D721Med (cell line): ENCODE data around the gene HSPBP1.

Experiments
- DNase-seq: peaks from one replicate; pipeline ENCODE4 v3.0.0; 2011; ENCODE audit warnings: low spot score; ENCODE audit not compliant: insufficient read length
- FAIRE-seq: peaks from 2 replicates; lab custom pipeline; 2011; peaks lifted over from hg19 to GRCh38; lab: Jason Lieb, UNC
- CTCF ChIP-seq: IDR thresholded peaks from 2 replicates; pipeline ENCODE4 v1.5.1; 2012; ENCODE audit warnings: mild to moderate bottlenecking, control low read depth; ENCODE audit not compliant: insufficient read depth; ENCODE audit errors: missing control alignments

HSPBP1 gene

GRCh38 chr19:55275851-55276719, 3.8 kb downstream of the HSPBP1 start:
- no peak for DNase-seq
- no peak for TF ChIP-seq CTCF
- no peak for FAIRE-seq

- no peak for TF ChIP-seq CTCF
- no peak for DNase-seq
- FAIRE-seq, result no peak
Observed at GRCh38 chr19:55273978-55274707, 5.8 kb downstream of the HSPBP1 start.

DNA sequence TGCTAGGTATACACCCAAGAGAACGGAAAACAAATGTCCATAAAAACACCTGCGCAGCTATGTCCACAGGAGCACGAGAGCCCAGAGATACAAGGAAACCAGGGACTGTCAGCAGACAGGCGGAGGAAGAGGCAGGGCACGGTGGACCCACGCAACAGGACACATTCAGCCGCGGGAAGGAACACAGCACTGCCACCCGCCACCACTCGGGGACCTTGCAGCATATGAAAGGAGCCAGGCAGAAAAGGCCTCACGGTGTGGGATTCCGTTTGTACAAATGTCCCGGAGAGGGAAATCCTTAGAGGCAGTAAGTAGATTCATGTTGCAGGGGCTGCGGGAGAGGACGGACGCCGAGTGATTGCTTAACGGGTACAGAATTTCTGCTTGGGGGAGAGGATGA, 7.8 kb downstream of the HSPBP1 start:
- no peak for FAIRE-seq
- DNase-seq, result no peak
- no peak for TF ChIP-seq CTCF

DNA sequence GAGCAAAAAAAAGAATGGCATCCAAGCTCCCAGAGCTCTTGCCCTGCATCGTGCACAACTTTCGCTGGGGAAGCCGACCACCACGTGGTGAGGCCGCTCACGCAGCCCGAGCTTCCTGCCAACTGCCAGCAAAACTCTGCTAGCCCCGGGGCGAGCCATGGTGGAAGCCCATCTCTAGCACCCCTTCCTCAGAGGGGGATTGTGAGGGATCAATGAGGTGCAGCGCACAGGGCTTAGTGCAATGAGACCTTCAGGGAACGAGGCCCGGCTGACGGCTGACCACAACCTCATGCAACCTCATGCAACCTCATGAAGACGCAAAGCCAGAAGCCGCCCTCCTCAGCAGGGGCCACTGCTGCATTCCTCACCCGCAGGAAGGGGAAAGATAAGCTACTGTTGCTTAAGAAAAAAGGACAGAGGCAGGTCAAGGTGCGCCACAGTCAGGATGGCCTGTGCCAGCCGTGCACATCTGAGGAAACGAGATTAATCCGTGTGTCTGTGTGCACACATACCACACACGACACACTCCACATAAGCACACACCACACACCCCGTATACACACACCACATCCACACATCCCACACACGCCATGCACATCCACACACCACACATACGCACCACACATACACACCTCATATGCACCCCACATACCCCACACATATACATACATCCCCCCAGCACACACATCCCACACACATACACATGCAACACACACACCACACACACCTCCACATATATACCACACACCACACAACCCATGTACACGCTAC, 9.6 kb downstream of the HSPBP1 start:
- no peak for DNase-seq
- TF ChIP-seq CTCF, result no peak
- no peak for FAIRE-seq

DNA sequence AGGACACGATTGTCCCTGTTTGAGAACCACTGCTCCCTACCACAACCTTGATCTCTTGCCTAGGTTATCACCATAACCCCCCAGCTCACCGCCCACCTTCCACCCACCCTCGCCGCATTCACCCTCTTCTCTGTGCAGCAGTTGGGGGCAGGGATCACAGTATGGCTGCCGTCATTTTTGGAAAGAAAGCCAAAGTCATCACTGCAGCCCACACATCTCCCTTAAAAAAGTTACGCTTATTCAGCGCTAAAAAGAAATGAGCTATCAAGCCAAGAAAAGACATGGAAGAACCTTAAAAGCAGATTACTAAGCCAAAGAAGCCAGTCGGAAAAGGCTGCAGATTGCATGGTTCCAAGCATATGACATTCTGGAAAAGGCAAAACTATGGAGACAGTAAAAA, 10.6 kb downstream of the HSPBP1 start:
- FAIRE-seq (no peak), DNase-seq (no peak)
- no peak for TF ChIP-seq CTCF

- FAIRE-seq (no peak), DNase-seq (no peak)
- no peak for TF ChIP-seq CTCF
Observed at GRCh38 chr19:55266840-55267239, 13.1 kb downstream of the HSPBP1 start.
